Activated naive CD4-positive, alpha-beta T cell treated with anti-CD3 and anti-CD28 coated beads, Interleukin-2, amount 50 U/mL, for 72 hours (primary cell): ENCODE results near the gene BMI1. TPM values are rescaled to one million over a fixed set of nuclear protein-coding genes. Genes with fewer than 3 reads are reported as not detected.

Experiments used
- ATAC-seq, 2 donors: fragments of 150-1000 bp; cut with Tn5 transposase; 2 replicates each; pipeline ENCODE4 v1.10.0; 2021; ENCODE audit warnings: mild to moderate bottlenecking in 2 of 2, moderate library complexity in 2 of 2
- DNase-seq, 2 donors: peaks; one replicate each; pipeline ENCODE4 v3.0.0; 2021 to 2022; ENCODE audit warnings: low spot score in 2 of 2
- H3K27ac Mint-ChIP-seq, 2 donors: one replicate each; pipeline ENCODE4 v1.8.0; 2022; ENCODE audit warnings: mild to moderate bottlenecking in 2 of 2, mixed read lengths in 2 of 2
- H3K36me3 Mint-ChIP-seq, 2 donors: one replicate each; pipeline ENCODE4 v1.8.0; 2022; ENCODE audit warnings: mixed read lengths in 2 of 2
- H3K9me3 Mint-ChIP-seq, 2 donors: one replicate each; pipeline ENCODE4 v1.8.0; 2022; ENCODE audit warnings: mixed read lengths in 2 of 2
- total RNA-seq, 2 donors: library from RNA; stranded (reverse); gene quantifications; one replicate each; pipeline ENCODE4 v1.2.3, GENCODE V29; 2022

Gene BMI1
- total RNA-seq, 2 donors from 2014 or later = 42.9 to 48.7 TPM

- DNase-seq = no peak
- Mint-ChIP-seq H3K36me3 (peaks cover 25 to 36% of the 10 kb centered on the region in 2 donors), H3K27ac (no peak overlapping the region), H3K9me3 (peaks cover 3 to 7% of the 10 kb centered on the region in 2 donors)
- no peak for ATAC-seq
These were observed 8.3 kb downstream of the BMI1 start for GRCh38 chr10:22329150-22329549.

DNA sequence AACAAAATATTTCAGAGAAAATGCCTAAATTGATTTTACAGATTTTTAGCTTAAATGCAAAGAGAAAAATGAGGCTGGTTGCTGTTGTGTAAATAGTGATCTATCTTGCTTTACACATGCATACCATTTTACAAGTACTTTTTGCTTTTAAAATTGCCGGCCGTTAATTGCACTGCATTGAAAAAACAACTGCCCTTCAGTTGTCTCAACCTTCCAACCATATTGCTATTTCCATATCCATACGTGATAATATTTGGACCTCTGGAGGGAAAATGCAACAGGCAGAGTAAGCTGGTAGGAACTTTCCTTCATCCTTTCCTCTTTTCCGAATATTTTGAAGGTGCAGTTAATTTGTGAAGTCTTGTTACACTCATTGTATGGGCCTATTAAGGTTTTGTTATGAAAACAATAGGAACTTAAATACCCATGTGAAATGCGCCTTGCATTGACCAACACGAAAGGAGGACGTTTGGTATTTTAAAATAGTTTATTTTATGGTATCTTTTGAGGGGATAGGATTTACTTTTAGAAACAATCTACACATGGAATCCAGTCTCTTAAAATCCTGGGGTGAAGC is 11.3 kb downstream of the BMI1 start:
- Mint-ChIP-seq H3K27ac (no peak overlapping the region), H3K36me3 (peaks cover 25% of the 10 kb centered on the region in 2 donors), H3K9me3 (peaks cover 3 to 7% of the 10 kb centered on the region in 2 donors)
- ATAC-seq (no peak), DNase-seq (no peak)

GRCh38 chr10:22333167-22333974 is 12.5 kb downstream of the BMI1 start:
- Mint-ChIP-seq H3K36me3 (peaks cover 25 to 28% of the 10 kb centered on the region in 2 donors), H3K9me3 (peaks cover 3 to 7% of the 10 kb centered on the region in 2 donors), H3K27ac (peak overlapping the region in 1 of 2 donors; percentile 38)
- ATAC-seq (peak in 1 of 2 donors; percentile 18), DNase-seq (no peak)

- peaks cover 3 to 7% of the 10 kb centered on the region in 2 donors for H3K9me3 Mint-ChIP-seq
- ATAC-seq (no peak), DNase-seq (no peak)
- H3K36me3 Mint-ChIP-seq = peaks cover 25 to 28% of the 10 kb centered on the region in 2 donors
- peak overlapping the region in 1 of 2 donors; percentile 38 for H3K27ac Mint-ChIP-seq
These were observed 13.0 kb downstream of the BMI1 start for GRCh38 chr10:22333975-22334282.

- ATAC-seq (no peak), DNase-seq (no peak)
- Mint-ChIP-seq H3K9me3 (peaks cover 3 to 7% of the 10 kb centered on the region in 2 donors), H3K27ac (peak overlapping the region in 1 of 2 donors; percentile 63), H3K36me3 (peaks cover 19 to 24% of the 10 kb centered on the region in 2 donors)
These were observed 13.7 kb downstream of the BMI1 start for GRCh38 chr10:22334414-22335172.

DNA sequence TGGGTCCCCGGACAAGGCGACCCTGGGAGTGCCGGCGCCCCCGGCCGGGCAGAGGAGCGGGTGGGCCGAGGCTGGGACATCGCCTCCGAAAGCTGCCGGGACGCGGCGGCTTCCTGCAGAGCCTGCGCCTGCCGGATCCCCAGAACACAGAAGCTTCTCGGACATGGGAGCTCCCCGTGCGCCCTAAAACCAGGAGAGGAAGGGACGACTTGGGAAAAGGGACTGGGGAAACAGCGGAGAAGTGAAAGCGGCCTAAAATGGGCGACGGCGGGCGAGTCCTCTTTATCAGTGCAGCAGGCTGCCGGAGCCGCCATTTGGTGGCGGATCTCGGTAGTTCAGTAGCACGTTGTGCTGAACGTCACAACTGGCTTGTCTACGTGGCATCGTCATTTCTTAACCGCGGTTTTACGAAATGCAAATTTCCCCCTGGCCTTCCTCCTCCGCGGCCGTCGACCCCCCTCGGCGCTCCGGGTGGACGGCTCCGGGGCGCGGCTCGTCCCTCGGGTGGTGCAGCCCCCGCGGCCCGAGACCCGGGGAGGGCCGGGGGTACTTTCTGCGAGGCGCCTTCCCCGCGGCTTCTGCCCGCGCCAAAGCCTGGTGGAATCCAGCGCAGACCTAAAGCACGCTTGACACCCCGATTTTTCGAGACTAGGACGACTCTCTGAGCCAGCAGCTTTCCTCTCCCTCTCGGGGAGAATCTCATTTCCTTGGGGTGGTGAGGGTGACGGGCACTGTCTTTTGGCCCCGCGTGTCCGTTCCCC is 14.5 kb downstream of the BMI1 start:
- DNase-seq (peak in 1 of 2 donors; percentile 55), ATAC-seq (peak; percentile 65 to 80)
- Mint-ChIP-seq H3K27ac (peak overlapping the region in 1 of 2 donors; percentile 63), H3K36me3 (peaks cover 19 to 22% of the 10 kb centered on the region in 2 donors), H3K9me3 (peaks cover 3 to 7% of the 10 kb centered on the region in 2 donors)

- Mint-ChIP-seq H3K36me3 (peaks cover 7 to 16% of the 10 kb centered on the region in 2 donors), H3K27ac (no peak overlapping the region), H3K9me3 (peaks cover 3 to 5% of the 10 kb centered on the region in 2 donors)
- DNase-seq (no peak), ATAC-seq (no peak)
These were observed 17.4 kb downstream of the BMI1 start for GRCh38 chr10:22338185-22338900.

DNA sequence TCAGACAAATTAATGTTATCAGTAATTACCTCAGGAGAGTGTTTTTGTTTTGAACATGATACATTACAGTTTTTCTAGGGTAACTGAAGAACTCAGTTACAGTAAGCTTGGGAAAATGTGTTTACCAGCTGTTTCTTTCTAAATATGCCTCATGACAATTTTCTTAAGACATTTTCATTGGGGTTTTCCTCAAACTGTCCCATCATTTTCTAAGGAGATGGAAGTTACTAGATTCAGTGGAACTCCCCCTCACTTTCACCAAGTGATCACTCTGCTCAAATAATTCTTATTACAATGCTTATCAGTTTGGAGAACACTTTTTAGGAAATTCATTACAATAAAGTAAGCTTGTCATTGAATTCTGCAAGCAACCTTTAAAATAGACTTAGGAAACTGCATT is 18.0 kb downstream of the BMI1 start:
- no peak overlapping the region for H3K27ac Mint-ChIP-seq
- no peak for DNase-seq
- ATAC-seq = no peak
- peaks cover 1 to 10% of the 10 kb centered on the region in 2 donors for H3K36me3 Mint-ChIP-seq
- H3K9me3 Mint-ChIP-seq = no peaks in the 10 kb centered on the region

- H3K36me3 Mint-ChIP-seq = peaks cover 6 to 18% of the 10 kb centered on the region in 2 donors
- DNase-seq (no peak), ATAC-seq (peak in 1 of 2 donors; percentile 7)
- H3K27ac Mint-ChIP-seq = peak overlapping the region; percentile 73 to 80
- H3K9me3 Mint-ChIP-seq = no peaks in the 10 kb centered on the region
These were observed 18.9 kb downstream of the BMI1 start for GRCh38 chr10:22339761-22340328.

GRCh38 chr10:22340329-22341189 is 19.7 kb downstream of the BMI1 start:
- DNase-seq = peak; percentile 60 to 72
- peak; percentile 68 to 78 for ATAC-seq
- H3K36me3 Mint-ChIP-seq = peaks cover 8 to 20% of the 10 kb centered on the region in 2 donors
- H3K27ac Mint-ChIP-seq = peak overlapping the region; percentile 73 to 80
- no peaks in the 10 kb centered on the region for H3K9me3 Mint-ChIP-seq

DNA sequence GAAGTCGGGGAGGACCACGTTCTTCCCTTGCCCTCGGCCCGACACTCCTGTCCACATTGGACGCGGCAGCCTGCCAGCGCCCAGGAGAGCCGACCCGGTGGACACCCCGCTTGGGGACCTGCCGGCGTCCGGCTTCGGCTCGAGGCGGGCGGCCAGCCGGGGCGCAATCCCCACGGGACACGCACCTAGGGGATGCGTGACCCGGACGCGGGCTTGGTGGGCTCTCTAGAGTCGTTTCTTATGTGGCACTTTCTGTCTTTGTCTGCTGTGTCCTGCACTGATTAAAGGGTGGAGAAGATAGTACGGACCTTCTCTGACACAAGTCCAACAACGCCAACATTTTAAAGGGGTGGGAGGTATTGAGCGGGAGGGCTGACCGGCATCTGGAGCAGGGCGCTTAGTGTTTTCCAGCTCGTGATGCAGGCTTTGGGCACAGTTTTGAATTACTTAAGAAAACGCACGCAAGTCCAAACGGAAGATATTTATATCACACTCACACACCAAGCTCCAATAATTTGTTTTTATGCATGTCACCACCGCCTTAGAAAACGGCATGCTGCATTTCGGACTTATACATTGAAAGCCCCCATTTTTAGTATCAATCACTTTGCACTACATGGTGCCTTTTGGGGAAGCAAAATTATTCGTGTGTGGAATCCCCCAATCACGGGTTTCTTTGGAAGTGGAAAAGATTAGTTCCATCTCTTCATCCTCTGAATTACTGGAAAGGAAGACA is 20.5 kb downstream of the BMI1 start:
- H3K27ac Mint-ChIP-seq = no peak overlapping the region
- ATAC-seq (peak; percentile 6 to 19), DNase-seq (no peak)
- H3K9me3 Mint-ChIP-seq = peaks cover 2 to 3% of the 10 kb centered on the region in 2 donors
- H3K36me3 Mint-ChIP-seq = peaks cover 14 to 27% of the 10 kb centered on the region in 2 donors

GRCh38 chr10:22341926-22342196 is 21.0 kb downstream of the BMI1 start:
- no peak overlapping the region for H3K27ac Mint-ChIP-seq
- no peak for ATAC-seq
- peaks cover 3 to 5% of the 10 kb centered on the region in 2 donors for H3K9me3 Mint-ChIP-seq
- H3K36me3 Mint-ChIP-seq = peaks cover 17 to 27% of the 10 kb centered on the region in 2 donors
- no peak for DNase-seq

- no peak overlapping the region for H3K27ac Mint-ChIP-seq
- DNase-seq (no peak), ATAC-seq (no peak)
- peaks cover 17 to 21% of the 10 kb centered on the region in 2 donors for H3K36me3 Mint-ChIP-seq
- H3K9me3 Mint-ChIP-seq = peaks cover 3 to 5% of the 10 kb centered on the region in 2 donors
These were observed 21.5 kb downstream of the BMI1 start for GRCh38 chr10:22342421-22342820.

- ATAC-seq = no peak
- no peak for DNase-seq
- Mint-ChIP-seq H3K9me3 (peaks cover 3 to 5% of the 10 kb centered on the region in 2 donors), H3K36me3 (peaks cover 17 to 20% of the 10 kb centered on the region in 2 donors), H3K27ac (no peak overlapping the region)
These were observed 22.8 kb downstream of the BMI1 start for GRCh38 chr10:22343731-22344130.
